Activated CD4-positive, CD25-positive, alpha-beta regulatory T cell treated with anti-CD3 and anti-CD28 coated beads, Interleukin-2, amount 50 U/mL, for 24 hours (primary cell): ENCODE results near the gene NOS2.
A peak's percentile ranks its signal among the peaks of the same experiment; 100 is the strongest.

ENCODE experiments used
- ATAC-seq, 2 donors: fragments of 150-1000 bp; cut with Tn5 transposase; one replicate each; pipeline ENCODE4 v1.10.0; 2021; ENCODE audit warnings: mild to moderate bottlenecking in 1 of 2, moderate library complexity in 1 of 2

Gene NOS2

GRCh38 chr17:27818401-27819105 is 18.2 kb upstream of the NOS2 start:
- ATAC-seq = no peak

- no peak for ATAC-seq
Observed at GRCh38 chr17:27817731-27818130, 17.4 kb upstream of the NOS2 start.

GRCh38 chr17:27816946-27817345 is 16.6 kb upstream of the NOS2 start:
- no peak for ATAC-seq

GRCh38 chr17:27811961-27812360 is 11.6 kb upstream of the NOS2 start:
- ATAC-seq = no peak

GRCh38 chr17:27810902-27811557 is 10.7 kb upstream of the NOS2 start:
- ATAC-seq = no peak

GRCh38 chr17:27810211-27810901 is 10.0 kb upstream of the NOS2 start:
- peak; percentile 55 for ATAC-seq

GRCh38 chr17:27809555-27809954 is 9.2 kb upstream of the NOS2 start:
- ATAC-seq = no peak

- no peak for ATAC-seq
Observed at GRCh38 chr17:27808628-27809027, 8.3 kb upstream of the NOS2 start.

- ATAC-seq = peak; percentile 88
Observed at GRCh38 chr17:27807567-27808470, 7.5 kb upstream of the NOS2 start.

GRCh38 chr17:27805520-27806146 is 5.3 kb upstream of the NOS2 start:
- peak; percentile 53 to 54 for ATAC-seq

- no peak for ATAC-seq
Observed at GRCh38 chr17:27804113-27804512, 3.8 kb upstream of the NOS2 start.

GRCh38 chr17:27802962-27803680 is 2.8 kb upstream of the NOS2 start:
- no peak for ATAC-seq

- no peak for ATAC-seq
Observed at GRCh38 chr17:27802033-27802432, 1.7 kb upstream of the NOS2 start.

- ATAC-seq = no peak
Observed at GRCh38 chr17:27798376-27798775, 2.0 kb downstream of the NOS2 start.

- ATAC-seq = peak in 1 of 2 donors; percentile 24
Observed at GRCh38 chr17:27797390-27798091, 2.8 kb downstream of the NOS2 start.

GRCh38 chr17:27793906-27794569 is 6.3 kb downstream of the NOS2 start:
- no peak for ATAC-seq

- ATAC-seq = peak in 1 of 2 donors; percentile 25
Observed at GRCh38 chr17:27793168-27793905, 7.0 kb downstream of the NOS2 start.

GRCh38 chr17:27792095-27792494 is 8.2 kb downstream of the NOS2 start:
- no peak for ATAC-seq

- ATAC-seq = no peak
Observed at GRCh38 chr17:27788919-27789318, 11.4 kb downstream of the NOS2 start.
